Left renal pelvis (tissue), 4 donors: Measurements from ENCODE around the gene UNC79. TPM values are rescaled to one million over a fixed set of nuclear protein-coding genes. Genes with fewer than 3 reads are reported as not detected.

Experiments used
- DNase-seq, 4 donors: peaks; one replicate each; pipeline ENCODE4 v3.0.0-alpha.2; 2013; ENCODE audit warnings: low read depth in 4 of 4, low spot score in 3 of 4
- polyA plus RNA-seq, 4 donors: library from polyadenylated mRNA; unstranded; fragments of 120-200 nt; gene quantifications; one replicate each; pipeline ENCODE4 v1.2.1, GENCODE V29; 2013; ENCODE audit not compliant: insufficient read length in 4 of 4

Gene UNC79
- polyA plus RNA-seq, 4 donors: 0.38 to 1.1 (median 0.89) TPM

GRCh38 chr14:93720076-93720815, 289.5 kb downstream of the UNC79 start:
- no peak for DNase-seq

- DNase-seq: no peak
Measured at GRCh38 chr14:93720981-93721483, 290.3 kb downstream of the UNC79 start.

- no peak for DNase-seq
Measured at GRCh38 chr14:93723001-93723400, 292.3 kb downstream of the UNC79 start.

GRCh38 chr14:93725002-93725582, 294.4 kb downstream of the UNC79 start:
- no peak for DNase-seq

GRCh38 chr14:93725993-93726392, 295.3 kb downstream of the UNC79 start:
- no peak for DNase-seq

GRCh38 chr14:93727039-93727740, 296.5 kb downstream of the UNC79 start:
- no peak for DNase-seq

- DNase-seq: no peak
Measured at GRCh38 chr14:93727917-93728650, 297.3 kb downstream of the UNC79 start.

GRCh38 chr14:93728651-93729016, 297.9 kb downstream of the UNC79 start:
- DNase-seq: no peak

- DNase-seq: no peak
Measured at GRCh38 chr14:93729993-93730392, 299.3 kb downstream of the UNC79 start.

GRCh38 chr14:93731753-93732152, 301.0 kb downstream of the UNC79 start:
- DNase-seq: no peak

GRCh38 chr14:93732524-93732923, 301.8 kb downstream of the UNC79 start:
- DNase-seq: no peak

GRCh38 chr14:93733231-93733630, 302.5 kb downstream of the UNC79 start:
- DNase-seq: no peak

GRCh38 chr14:93733631-93734030, 302.9 kb downstream of the UNC79 start:
- DNase-seq: no peak

- DNase-seq: no peak
Measured at GRCh38 chr14:93734086-93734822, 303.5 kb downstream of the UNC79 start.

GRCh38 chr14:93735206-93735605, 304.5 kb downstream of the UNC79 start:
- peak in 1 of 4 donors; percentile 31 for DNase-seq

- DNase-seq: no peak
Measured at GRCh38 chr14:93736378-93737014, 305.8 kb downstream of the UNC79 start.

GRCh38 chr14:93737634-93738033, 306.9 kb downstream of the UNC79 start:
- DNase-seq: no peak

GRCh38 chr14:93741556-93742230, 311.0 kb downstream of the UNC79 start:
- DNase-seq: no peak

- no peak for DNase-seq
Measured at GRCh38 chr14:93742761-93743160, 312.0 kb downstream of the UNC79 start.
